ENCODE results near the gene GNG12.

DNA sequence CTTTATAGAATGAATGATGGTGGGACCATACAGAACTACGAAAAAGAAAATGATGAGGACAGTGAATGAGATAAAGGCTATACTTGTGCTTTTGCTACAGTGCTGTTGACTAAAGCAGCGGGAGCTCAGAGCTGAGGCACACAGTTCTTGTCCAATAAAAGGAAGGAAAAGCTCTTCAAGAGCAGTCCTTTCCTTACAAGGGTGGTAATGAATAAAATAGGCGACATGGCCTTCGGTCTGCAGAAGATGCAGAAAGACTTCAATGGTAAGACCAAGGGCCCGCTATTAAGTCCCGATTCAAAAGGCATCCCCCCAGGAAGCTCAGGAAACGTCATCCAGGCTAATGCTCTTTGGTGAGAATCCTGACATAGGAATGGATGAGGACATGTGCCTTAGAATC lies 44.4 kb downstream of the GNG12 start:
- TF ChIP-seq JUN (IDR thresholded peaks at IDR 0.05; ENCODE audit: borderline replicate concordance, low read depth, low read length) (no peak), JUN (CRISPR knock-in tag; IDR thresholded peaks at IDR 0.05; ENCODE audit: borderline replicate concordance) (no peak), ZNF384 (IDR thresholded peaks at IDR 0.05; ENCODE audit: low read depth, low read length) (no peak), PHF8 (IDR thresholded peaks at IDR 0.05; ENCODE audit: borderline replicate concordance, low read length) (no peak), TFAM (CRISPR knock-in tag; conservative IDR thresholded peaks at IDR 0.05) (no peak)
- TF ChIP-seq, protein P1, sequence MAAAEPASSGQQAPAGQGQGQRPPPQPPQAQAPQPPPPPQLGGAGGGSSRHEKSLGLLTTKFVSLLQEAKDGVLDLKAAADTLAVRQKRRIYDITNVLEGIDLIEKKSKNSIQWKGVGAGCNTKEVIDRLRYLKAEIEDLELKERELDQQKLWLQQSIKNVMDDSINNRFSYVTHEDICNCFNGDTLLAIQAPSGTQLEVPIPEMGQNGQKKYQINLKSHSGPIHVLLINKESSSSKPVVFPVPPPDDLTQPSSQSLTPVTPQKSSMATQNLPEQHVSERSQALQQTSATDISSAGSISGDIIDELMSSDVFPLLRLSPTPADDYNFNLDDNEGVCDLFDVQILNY (CRISPR knock-in tag; IDR thresholded peaks at IDR 0.05) = no peak
- TF ChIP-seq, protein P2, sequence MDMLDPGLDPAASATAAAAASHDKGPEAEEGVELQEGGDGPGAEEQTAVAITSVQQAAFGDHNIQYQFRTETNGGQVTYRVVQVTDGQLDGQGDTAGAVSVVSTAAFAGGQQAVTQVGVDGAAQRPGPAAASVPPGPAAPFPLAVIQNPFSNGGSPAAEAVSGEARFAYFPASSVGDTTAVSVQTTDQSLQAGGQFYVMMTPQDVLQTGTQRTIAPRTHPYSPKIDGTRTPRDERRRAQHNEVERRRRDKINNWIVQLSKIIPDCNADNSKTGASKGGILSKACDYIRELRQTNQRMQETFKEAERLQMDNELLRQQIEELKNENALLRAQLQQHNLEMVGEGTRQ (CRISPR knock-in tag; IDR thresholded peaks at IDR 0.05) = no peak

All from K562 (cell line).